RPMI8226 (cell line): Measurements from ENCODE around the gene VSIG10L2.
"Not testable (repeated sequence)": the region's sequence is repeated elsewhere in the genome, so short reads cannot be mapped to it uniquely, and the experiment has no call there.

Experiments used
- DNase-seq: peaks from one replicate; pipeline ENCODE4 v3.0.0-alpha.2; 2015

Gene VSIG10L2

DNA sequence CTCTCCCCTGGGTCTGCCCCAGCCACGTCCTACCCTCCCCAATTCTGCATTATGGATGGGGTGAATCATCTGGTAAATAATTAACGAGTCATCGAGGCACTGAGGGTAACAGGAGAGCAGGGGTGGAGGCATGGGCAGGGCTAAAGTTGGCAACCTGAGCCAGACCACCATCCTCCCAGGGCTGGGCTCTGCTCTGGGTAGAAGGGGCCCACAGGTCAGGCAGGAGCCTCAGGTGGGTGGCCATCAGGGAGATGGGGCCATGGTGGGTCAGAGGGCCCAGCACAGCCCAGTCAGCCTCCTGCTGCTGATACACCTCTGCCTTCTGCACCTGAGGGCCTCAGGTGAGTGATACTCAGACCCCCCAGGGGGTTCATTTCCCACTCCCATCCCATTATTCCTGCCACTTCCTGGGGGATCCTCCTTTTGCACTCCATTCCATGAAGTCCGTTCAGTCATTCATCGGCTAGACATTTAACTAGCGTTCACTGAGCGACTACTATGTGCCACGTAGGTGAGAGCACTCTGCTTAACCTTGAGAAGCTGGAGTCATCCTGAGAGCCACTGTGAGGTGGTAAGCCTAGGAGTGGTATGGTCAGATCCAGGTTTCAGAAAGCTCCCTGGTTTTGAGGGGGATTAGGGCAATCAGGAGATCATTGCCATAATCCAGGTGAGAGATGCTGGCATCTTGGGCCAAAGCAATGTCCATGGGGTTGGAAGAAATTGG is at the start of gene VSIG10L2:
Gene VSIG10L2 (plus strand): TSS at position 248 of the 724 bp plus-strand sequence. CDS start 12 bp downstream, at position 260.
- DNase-seq = no peak

DNA sequence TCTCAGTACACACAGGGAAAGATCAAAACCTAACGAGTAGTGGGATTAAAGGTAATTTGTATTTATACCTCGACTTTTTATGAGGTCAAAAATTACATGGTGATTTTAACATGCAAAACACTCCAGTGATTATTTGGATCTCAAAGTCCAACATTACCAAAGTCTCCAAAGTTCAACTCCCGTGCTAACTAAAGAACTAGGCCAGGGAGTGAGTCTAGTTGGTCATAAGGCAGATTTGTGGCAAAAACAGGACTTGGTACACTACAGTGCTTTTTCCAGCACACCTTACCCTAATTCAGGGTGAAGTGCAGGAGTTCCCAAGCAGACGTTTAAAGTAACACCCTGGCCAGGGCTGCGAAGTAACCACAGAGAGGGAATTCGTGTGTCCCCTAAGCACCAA is 44.0 kb upstream of the VSIG10L2 start:
- no peak for DNase-seq

DNA sequence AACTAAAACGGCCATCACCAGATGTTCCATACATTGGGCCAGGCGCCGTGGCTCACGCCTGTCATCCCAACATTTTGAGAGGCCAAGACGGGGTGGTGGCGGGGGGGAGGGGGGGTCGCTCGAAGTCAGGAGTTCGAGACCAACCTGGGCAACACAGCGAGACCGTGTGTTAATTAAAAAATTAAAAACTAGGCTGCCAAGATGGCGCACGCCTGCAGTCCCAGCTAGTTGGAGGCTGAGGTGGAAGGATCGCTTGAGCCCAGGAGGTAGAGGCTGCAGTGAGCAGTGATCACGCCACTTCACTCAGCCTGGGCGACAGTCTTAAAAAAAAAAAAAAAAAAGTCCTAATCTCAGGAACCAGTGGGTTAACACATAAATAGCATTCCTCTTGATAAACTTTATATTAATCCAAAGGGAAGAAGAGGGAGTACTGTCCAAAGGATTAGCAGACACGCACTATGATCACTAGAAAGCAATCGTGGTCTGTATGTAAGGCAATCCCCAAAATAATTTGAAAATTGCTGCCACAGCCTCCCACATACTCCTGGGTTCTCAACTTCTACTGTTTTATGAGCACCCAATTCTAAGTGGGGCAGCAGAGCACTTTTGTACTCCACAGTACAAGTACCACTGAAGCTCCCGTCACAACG is 43.4 kb upstream of the VSIG10L2 start:
- no peak for DNase-seq

DNA sequence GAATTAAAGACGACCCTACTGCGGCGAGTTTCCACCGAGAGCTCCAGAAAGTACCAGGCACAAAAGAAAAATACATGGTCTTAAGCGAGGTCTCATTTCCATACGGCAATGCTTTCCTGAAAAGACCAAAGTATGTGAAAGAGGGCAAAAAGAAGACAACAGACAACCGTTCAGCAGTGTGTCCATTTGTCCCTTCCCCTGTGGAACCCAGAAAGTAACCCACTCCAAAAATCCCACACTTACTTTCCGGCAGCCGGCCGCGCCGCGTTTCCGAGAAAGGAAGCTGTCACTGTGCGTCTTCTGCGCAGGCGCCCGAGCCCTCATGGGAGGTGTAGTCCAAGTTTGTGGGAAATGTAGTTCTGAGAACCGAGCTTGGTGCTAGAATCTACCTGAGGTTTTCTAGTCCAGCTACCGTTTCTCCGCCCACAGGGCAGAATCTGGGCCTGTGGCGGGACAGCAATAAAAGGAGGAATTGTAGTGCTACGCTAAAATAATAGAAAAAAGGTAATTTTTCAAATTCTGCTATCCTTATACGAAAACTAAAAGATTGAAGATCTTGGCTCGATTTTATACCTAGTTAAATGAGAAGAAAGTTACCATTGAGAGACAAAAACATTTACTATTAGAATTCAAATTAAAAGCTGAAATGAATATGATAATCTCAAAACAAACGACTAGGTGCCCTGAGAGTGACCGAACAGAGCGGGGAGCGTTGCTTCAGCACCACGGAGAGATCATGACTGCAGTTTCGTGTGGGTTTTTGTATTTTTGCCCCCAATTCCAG is 42.7 kb upstream of the VSIG10L2 start, which contains the start of gene PUS3:
Gene PUS3 (minus strand): TSS at position 280 of the 784 bp plus-strand sequence. CDS start 6,922 bp downstream, outside the sequence.
- peak; percentile 85 for DNase-seq

DNA sequence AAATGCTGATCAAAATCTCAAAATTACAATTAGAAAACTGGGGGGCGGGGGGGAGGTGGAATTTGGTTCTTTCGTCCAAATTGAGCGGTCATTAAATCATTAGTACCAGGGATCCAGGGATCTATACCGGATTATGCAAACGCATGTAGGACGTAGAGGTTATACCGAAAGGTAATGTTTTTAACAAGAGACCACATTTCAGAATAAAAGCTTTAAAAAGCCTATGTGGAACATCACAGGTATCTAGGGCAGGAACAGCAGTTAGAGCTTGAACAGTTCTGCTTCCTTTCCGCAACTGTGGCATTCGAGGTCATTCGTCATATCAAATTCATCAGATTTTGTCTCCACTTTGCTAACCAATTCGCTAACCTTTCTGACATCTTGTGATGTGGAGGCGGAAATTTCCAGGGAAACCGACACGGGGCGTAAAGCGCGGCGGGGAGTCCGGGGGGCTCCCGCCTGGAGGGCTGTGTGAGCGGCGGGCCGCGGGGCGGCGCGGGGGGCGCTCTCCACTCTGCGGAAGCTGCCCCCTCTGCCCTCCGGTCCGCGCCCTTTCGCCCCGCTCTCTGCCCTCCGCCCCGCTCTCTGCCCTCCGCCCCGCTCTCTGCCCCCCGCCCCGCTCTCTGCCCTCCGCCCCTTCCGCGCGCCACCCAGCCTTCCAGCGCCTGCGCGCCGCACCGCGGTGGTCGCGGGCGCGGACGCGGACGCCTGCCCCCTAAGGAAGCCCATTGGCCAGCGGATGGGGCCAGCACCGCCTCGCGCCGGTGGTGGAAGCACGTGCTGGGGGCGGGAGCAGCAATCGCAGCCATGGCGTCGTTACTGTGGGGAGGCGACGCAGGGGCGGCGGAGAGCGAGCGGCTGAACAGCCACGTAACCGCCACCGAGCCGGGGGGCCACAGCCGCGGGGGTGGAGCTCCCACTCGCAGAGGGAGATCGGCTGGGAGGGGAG is 41.9 kb upstream of the VSIG10L2 start, which contains the start of gene DDX25:
Gene DDX25 (plus strand): TSS at position 798 of the 949 bp plus-strand sequence. CDS start 10 bp downstream, at position 808.
- no peak for DNase-seq

DNA sequence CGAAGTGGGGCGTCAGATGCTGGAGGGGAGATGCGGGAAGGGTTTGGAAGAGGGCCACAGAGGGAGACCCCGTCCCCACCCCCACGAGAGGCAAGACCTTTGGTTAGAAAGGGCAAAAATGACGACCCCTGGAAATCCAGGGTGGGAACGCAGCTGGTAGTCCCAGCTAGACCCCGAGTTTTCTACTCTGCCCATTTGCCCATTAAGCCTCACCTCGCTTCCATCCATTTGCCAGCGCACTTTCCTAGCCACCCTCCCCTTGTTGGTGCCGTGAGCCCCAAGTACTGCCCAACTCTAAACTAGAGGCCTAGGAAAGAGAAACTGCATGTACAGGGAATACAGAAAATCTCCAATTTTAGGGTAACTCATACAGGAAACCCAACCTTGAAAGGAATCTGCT is 41.2 kb upstream of the VSIG10L2 start:
- no peak for DNase-seq

DNA sequence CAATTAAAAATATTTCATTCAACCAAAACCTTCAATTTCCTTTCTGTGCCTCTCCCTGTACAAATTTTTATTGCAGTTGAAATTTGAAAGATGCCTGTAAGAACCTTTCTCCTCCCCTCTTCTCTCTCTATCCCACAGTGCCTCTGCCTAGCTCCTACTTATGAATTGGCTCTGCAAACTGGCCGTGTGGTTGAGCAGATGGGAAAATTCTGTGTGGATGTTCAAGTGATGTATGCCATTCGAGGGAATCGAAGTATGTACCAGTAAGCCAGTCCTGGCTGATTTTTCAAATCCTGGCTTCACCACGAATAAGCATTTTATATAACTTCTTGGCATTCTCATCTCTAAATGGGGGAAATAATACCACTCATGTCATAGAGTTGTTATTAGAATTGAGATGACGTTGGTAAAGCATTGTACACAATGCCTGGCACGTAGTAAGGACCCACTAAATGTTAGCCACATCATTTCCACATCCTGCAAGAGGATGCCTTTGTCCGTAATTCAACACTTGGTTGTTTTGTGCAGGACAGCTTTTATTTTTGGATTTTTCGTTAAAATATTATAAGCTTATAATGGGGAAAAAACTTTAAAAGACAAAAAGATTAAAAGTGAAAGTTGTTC is 35.5 kb upstream of the VSIG10L2 start:
- no peak for DNase-seq

DNA sequence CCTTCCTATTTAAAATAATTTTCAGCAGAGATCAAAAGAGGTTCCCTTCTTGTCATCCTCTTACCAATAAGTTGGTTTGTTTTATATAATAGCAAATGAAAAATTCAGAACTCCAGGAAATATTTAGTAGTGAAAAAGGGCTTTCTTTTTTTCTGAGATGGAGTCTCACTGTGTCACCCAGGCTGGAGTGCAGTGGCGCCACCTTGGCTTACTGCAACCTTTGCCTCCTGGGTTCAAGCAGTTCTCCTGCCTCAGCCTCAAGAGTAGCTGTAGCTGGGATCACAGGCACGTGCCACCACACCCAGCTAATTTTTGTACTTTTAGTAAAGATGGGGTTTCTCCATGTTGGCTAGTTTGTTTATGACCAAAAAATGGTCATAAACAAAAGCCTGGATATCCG is 31.2 kb upstream of the VSIG10L2 start:
- DNase-seq = not testable (repeated sequence)

DNA sequence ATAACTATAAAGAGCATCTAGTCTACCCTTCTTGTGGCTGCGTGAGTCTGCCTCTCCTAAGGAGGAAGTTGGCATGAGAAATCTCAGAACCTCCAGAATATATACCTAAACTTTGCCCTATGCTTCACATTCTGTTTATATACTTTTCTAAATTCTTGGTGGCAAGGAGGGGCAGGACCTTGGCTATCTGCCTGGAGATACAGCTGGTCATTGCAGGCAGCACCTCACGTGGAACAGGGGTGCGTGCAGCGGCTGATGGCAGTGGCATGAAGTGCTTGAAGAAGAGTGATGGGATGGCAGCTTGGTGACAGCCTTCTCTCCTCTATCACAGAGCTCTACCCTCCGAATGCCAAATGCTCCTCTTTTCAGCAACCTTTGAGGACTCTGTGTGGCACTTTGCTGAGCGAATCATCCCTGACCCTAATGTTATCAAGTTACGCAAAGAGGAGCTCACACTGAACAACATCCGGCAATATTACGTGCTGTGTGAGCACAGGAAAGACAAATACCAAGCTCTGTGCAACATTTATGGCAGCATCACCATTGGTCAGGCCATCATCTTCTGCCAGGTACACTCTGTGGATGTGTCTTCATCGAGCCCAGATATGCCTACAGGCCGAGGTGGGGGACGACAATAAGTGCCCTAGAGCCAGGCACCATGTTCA is 29.0 kb upstream of the VSIG10L2 start:
- DNase-seq = peak; percentile 8

DNA sequence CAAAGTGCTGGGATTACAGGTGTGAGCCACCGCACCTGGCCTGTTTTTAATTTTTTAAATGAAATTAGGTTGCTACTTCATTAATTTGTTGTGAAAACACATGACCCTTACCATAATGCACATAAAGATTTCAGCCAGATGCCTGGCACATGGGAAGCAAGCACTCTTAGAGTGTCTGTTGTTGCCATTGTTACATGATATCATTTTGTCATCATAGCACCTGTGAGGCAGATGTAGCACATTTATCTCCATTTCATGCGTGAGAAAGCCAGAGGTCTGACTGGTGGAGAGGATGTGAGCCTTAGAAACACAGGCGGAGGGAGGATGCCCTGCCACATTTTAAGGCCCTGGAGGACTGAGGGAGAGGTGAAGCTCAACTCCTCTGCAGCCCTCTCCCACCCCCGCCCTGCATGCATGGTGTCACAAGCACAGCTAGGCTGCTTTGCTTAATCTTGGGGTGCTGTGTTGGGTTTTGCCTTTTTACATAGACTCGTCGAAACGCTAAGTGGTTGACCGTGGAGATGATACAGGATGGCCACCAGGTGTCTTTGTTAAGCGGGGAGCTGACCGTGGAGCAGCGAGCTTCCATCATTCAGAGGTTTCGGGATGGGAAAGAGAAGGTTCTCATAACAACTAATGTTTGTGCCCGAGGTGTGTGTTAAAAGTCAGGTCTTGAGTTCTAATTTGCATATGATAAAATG is 27.6 kb upstream of the VSIG10L2 start:
- DNase-seq = no peak

DNA sequence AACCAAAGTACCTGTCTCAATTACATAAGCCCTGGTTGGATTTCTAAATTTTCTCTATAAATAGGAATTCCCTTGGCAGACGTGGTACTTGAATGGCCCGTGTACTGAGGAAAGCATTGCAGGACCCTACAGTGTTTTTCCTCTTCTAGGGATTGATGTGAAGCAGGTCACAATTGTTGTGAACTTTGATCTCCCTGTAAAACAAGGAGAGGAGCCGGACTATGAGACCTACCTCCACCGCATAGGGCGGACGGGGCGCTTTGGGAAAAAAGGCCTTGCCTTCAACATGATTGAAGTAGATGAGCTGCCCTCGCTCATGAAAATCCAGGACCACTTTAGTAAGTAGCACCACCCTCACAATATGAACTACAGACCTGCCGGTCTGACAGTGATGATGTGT is 24.8 kb upstream of the VSIG10L2 start:
- no peak for DNase-seq

DNA sequence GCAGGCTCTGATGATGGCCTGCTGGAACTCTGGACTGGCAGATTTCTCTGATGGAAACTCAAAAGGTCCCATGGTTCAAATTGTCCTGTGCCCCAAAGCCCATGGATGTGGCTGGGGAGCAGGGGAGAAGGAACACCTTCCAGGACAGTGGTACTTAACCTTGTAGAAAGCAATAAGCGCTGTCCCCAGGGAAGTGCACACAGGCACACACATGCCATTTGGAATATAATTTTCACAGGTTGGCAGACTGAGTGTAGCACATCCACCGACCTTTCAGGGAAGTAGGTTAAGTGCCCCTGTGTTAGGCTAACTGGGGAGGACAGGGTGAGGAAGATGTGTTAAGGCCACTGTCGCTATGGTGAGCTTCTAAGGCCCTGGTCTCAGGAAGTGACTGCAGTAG is 23.7 kb upstream of the VSIG10L2 start:
- DNase-seq = no peak

DNA sequence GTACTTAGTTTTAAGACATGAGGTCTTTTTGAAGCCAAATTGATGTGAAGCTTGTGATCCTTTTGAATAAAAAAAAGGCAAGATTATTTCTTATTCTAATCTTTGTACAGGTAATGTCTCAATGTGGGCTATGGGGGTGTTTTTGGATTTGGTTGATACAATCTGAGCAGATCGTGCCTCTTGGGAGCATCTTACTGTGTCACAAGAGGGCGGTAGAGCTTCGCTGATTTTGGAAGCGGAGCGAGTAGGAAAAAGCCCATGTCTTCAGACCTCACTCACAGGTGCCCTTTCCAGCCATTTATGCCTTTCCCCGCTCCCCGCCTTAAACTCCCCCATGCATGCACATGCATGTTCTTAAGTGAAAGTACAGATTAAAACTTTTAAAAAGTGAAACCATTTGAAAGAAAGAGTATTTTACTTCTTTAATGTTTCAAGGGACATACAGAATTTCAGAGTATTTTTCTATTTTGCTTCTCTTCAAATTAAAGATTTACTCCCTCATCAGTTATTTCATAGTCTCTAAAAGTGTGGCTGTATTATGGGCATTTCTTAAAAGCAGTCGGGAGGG is 22.7 kb upstream of the VSIG10L2 start:
- DNase-seq = peak; percentile 70

DNA sequence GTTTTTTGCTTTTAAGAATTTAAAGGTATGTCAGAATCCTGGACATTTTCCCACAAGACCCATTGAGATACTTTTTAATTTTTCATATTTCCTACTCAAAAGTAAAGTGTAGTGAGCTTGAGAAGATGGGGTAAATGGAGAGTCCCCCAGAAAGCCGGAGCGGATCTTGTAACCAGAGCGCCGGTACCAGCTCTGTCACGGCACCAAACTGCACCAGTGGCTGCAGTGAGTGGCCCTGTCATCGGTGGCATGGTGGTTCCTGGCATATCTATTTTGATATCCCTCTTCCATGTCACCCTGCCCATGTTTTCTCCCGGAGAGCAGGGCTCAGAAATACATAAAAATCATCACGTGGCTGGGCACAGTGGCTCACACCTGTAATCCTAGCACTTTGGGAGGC is 22.2 kb upstream of the VSIG10L2 start:
- DNase-seq = no peak

DNA sequence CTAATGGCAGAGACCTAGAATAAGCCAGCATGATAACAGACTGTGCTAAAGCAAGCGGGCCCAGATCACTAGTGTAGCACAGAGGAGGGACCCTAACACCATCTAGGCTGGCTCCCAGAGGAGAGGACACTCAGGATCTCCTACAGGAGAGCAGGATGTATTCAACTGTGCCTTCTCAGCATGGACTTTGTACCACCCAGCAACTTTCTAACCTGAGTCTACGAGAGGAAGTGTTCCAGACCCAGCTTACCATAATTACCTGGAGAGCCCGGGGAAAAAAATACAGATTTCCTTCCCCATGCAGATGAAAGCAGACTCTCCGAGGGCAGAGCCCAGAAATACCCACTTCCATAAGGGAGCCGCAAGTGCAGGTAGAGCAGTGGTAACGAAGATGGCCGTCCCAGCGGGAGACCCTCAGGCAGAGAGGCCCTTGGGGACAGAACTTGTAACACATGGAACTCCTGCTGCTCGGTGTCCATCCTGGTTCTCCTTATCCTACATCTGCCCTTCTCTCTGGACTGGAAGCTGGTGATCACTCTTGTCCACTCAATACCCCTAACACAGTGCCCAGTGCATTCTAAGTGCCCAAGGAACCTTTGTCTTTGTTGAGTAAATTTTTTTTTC is 21.3 kb upstream of the VSIG10L2 start:
- DNase-seq = no peak

DNA sequence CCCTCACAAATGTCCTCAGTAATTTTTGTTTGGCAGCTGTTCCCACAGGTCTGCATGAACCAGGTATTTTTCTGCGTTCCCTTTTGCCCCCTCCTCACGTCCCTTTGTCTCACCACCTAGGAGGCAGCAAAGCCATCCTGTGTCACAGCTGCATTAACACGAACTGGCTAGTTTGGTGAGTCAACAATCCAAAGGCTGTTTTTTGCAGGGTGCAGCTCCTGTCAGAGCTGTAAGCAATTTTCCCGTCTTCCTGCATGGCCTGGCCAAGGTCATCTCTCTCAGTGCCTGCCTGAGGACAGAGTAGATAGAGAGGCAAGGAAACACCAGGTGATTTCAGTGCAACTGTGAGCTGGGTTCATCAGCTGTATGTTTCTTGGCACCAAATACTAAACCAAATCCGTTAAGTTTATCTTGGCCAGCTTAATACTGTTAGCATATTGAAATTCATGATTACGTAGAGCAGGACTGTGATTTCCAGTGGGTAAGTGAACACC is 20.6 kb upstream of the VSIG10L2 start:
- no peak for DNase-seq

DNA sequence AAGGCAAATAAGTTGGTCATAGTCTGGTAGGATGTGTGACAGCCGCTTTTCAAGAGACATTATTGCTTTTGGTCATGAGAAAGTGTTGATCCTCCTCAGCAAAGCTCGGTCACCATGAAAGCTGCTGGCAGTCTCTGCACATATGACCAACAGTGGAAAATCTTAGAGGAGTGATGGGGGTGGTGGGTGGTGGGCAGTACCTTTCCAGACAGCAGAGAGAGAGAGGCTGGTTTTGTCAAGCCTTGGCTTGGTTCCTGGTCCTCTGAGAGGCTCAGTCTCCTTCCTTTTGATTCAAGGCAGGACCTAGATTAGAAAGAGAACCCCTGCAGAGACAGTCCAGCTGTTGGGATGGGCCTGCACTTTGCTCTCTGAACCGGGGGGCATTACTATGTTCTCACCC is 20.0 kb upstream of the VSIG10L2 start:
- DNase-seq = no peak

DNA sequence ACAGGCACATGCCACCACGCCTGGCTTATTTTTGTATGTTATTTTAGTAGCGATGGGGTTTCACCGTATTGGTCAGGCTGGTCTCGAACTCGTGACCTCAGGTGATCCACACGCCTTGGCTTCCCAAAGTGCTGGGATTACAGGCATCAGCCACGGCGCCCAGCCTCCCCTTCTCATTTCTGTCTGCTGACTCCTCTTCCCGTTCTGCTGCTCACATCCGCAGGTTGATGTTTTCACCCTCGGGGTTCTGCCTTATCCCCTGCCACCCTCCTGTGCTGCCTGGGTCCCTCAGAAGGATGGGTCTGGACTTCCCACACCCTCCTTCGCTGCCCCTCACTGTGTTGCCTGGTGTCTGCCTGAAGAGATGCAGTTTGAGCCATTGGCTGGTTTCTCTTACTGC is 19.2 kb upstream of the VSIG10L2 start:
- DNase-seq = no peak

DNA sequence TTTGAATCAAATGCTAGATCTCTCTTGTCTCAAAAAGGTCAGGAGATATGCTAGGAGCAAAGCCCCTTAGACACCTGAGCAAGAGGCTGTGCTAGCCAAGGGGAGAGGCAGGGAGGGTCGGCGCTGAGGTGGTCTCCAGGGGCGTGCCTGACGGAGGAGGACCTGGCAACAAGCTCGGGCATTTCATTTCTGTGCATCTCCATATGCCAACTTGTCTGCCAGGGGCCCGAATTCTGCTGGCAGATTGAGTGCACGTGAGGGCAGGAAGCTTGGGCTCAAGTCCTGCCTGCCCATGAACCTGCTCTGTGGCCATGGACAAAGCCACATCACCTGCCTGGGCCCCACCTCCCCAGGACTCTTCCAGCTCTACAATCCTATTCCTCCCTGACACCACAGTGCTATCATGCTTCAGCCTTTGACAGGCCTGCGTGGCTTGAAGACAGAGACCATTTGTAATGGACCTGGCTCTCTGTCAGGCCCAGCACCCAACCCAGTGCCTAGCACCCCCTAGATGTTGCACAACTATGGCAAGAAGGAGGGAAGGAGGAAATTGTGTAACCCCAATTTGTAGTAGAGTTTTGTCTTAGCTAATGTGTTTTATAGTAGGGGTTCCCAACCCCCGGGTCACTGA is 16.3 kb upstream of the VSIG10L2 start:
- no peak for DNase-seq
